Fibroblast of lung (primary cell): ENCODE measurements around the gene LRRC47.

Experiments used
- EZH2 ChIP-seq: IDR thresholded peaks from 2 replicates; pipeline ENCODE4 v1.5.1; 2012; ENCODE audit warnings: low read length, control low read depth, mild to moderate bottlenecking; ENCODE audit errors: missing control alignments
- TF ChIP-seq, protein P1 (sequence below), 2 donors: IDR thresholded peaks in 1 of 2; conservative IDR thresholded peaks in 1 of 2; 1 replicate in 1 of 2; 2 replicates in 1 of 2; pipeline ENCODE4 v1.5.1; 2011 to 2012; ENCODE audit warnings: low read length in 2 of 2, control low read depth in 1 of 2, inconsistent platforms in 1 of 2, low read depth in 1 of 2, mild to moderate bottlenecking in 1 of 2

- TF ChIP-seq, protein P1, sequence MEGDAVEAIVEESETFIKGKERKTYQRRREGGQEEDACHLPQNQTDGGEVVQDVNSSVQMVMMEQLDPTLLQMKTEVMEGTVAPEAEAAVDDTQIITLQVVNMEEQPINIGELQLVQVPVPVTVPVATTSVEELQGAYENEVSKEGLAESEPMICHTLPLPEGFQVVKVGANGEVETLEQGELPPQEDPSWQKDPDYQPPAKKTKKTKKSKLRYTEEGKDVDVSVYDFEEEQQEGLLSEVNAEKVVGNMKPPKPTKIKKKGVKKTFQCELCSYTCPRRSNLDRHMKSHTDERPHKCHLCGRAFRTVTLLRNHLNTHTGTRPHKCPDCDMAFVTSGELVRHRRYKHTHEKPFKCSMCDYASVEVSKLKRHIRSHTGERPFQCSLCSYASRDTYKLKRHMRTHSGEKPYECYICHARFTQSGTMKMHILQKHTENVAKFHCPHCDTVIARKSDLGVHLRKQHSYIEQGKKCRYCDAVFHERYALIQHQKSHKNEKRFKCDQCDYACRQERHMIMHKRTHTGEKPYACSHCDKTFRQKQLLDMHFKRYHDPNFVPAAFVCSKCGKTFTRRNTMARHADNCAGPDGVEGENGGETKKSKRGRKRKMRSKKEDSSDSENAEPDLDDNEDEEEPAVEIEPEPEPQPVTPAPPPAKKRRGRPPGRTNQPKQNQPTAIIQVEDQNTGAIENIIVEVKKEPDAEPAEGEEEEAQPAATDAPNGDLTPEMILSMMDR (conservative IDR thresholded peaks at IDR 0.05 in 1 of 2, IDR thresholded peaks at IDR 0.05 in 1 of 2; ENCODE audit: low read depth in 1 of 2, low read length in 2 of 2): no peak
- no peak for TF ChIP-seq EZH2
These were observed 16.9 kb downstream of the LRRC47 start for GRCh38 chr1:3779265-3779911.
